Measurements from ENCODE around the gene TMEM158.

GRCh38 chr3:45236964-45237363 is 10.9 kb upstream of the TMEM158 start:
- TF ChIP-seq CTCF (IDR thresholded peaks at IDR 0.05; ENCODE audit: poor library complexity, severe bottlenecking): no peak
- TF ChIP-seq EZH2 (IDR thresholded peaks at IDR 0.05; ENCODE audit: borderline replicate concordance, insufficient read depth, low read length, poor library complexity, severe bottlenecking): no peak
